ENCODE results near the gene RPS10. TPM values are rescaled to one million over a fixed set of nuclear protein-coding genes. Genes with fewer than 3 reads are reported as not detected.
A peak's percentile ranks its signal among the peaks of the same experiment; 100 is the strongest.

RPS10 gene
- polyA plus RNA-seq, 4 donors = 2,052 to 4,302 (median 2,586) TPM

- 83 to 85% (median 84%) methylated on average over 3 of the region's 3 CpGs for WGBS, 3 donors
- Histone ChIP-seq H3K27ac (ENCODE audit: low read depth in 1 of 3, low read length in 2 of 3) (no peak overlapping the region), H3K27me3 (ENCODE audit: control insufficient read depth in 3 of 3, insufficient read depth in 3 of 3, low read length in 3 of 3) (no peaks in the 10 kb centered on the region), H3K9me3 (ENCODE audit: control insufficient read depth in 2 of 2, insufficient read depth in 1 of 2, low read depth in 1 of 2, low read length in 1 of 2) (no peaks in the 10 kb centered on the region), H3K4me1 (ENCODE audit: control insufficient read depth in 3 of 3, insufficient read depth in 2 of 3, low read depth in 1 of 3, low read length in 2 of 3) (peaks cover 5 to 14% (median 9%) of the 10 kb centered on the region in 3 donors), H3K36me3 (ENCODE audit: control insufficient read depth in 3 of 3, insufficient read depth in 2 of 3, low read depth in 1 of 3, low read length in 3 of 3) (peaks cover 0 to under 1% (median 0%) of the 10 kb centered on the region in 3 donors), H3K4me3 (ENCODE audit: low read depth in 1 of 3, low read length in 3 of 3) (no peak overlapping the region)
- FAIRE-seq (no peak), DNase-seq (no peak)
These were observed 36.8 kb downstream of the RPS10 start for GRCh38 chr6:34389034-34389433.

- DNase-seq (no peak), FAIRE-seq (no peak)
- H3K27ac ChIP-seq (ENCODE audit: low read depth in 1 of 3, low read length in 2 of 3) = no peak overlapping the region
- H3K4me1 ChIP-seq (ENCODE audit: control insufficient read depth in 3 of 3, insufficient read depth in 2 of 3, low read depth in 1 of 3, low read length in 2 of 3) = peaks cover 5 to 11% (median 9%) of the 10 kb centered on the region in 3 donors
- H3K36me3 ChIP-seq (ENCODE audit: control insufficient read depth in 3 of 3, insufficient read depth in 2 of 3, low read depth in 1 of 3, low read length in 3 of 3) = peaks cover 0 to 3% (median 0%) of the 10 kb centered on the region in 3 donors
- H3K4me3 ChIP-seq (ENCODE audit: low read depth in 1 of 3, low read length in 3 of 3) = no peak overlapping the region
- H3K27me3 ChIP-seq (ENCODE audit: control insufficient read depth in 3 of 3, insufficient read depth in 3 of 3, low read length in 3 of 3) = no peaks in the 10 kb centered on the region
- 77 to 88% (median 88%) methylated on average over 3 of the region's 3 CpGs for WGBS, 3 donors
- H3K9me3 ChIP-seq (ENCODE audit: control insufficient read depth in 2 of 2, insufficient read depth in 1 of 2, low read depth in 1 of 2, low read length in 1 of 2) = no peaks in the 10 kb centered on the region
These were observed 37.4 kb downstream of the RPS10 start for GRCh38 chr6:34388421-34388820.

- Histone ChIP-seq H3K27me3 (ENCODE audit: control insufficient read depth in 3 of 3, insufficient read depth in 3 of 3, low read length in 3 of 3) (no peaks in the 10 kb centered on the region), H3K4me3 (ENCODE audit: low read depth in 1 of 3, low read length in 3 of 3) (no peak overlapping the region), H3K36me3 (ENCODE audit: control insufficient read depth in 3 of 3, insufficient read depth in 2 of 3, low read depth in 1 of 3, low read length in 3 of 3) (peaks cover 0 to 3% (median 0%) of the 10 kb centered on the region in 3 donors), H3K9me3 (ENCODE audit: control insufficient read depth in 2 of 2, insufficient read depth in 1 of 2, low read depth in 1 of 2, low read length in 1 of 2) (no peaks in the 10 kb centered on the region), H3K27ac (ENCODE audit: low read depth in 1 of 3, low read length in 2 of 3) (no peak overlapping the region), H3K4me1 (ENCODE audit: control insufficient read depth in 3 of 3, insufficient read depth in 2 of 3, low read depth in 1 of 3, low read length in 2 of 3) (peaks cover 5 to 9% (median 6%) of the 10 kb centered on the region in 3 donors)
- FAIRE-seq (no peak), DNase-seq (peak; percentile 24 to 36)
- WGBS, 3 donors = 74 to 79% (median 75%) methylated on average over 4 of the region's 4 CpGs
These were observed 39.3 kb downstream of the RPS10 start for GRCh38 chr6:34386316-34387137.

- no peak for FAIRE-seq
- no peaks in the 10 kb centered on the region for H3K9me3 ChIP-seq (ENCODE audit: control insufficient read depth in 2 of 2, insufficient read depth in 1 of 2, low read depth in 1 of 2, low read length in 1 of 2)
- no peak overlapping the region for H3K4me3 ChIP-seq (ENCODE audit: low read depth in 1 of 3, low read length in 3 of 3)
- no peaks in the 10 kb centered on the region for H3K27me3 ChIP-seq (ENCODE audit: control insufficient read depth in 3 of 3, insufficient read depth in 3 of 3, low read length in 3 of 3)
- DNase-seq = peak; percentile 28 to 57
- H3K36me3 ChIP-seq (ENCODE audit: control insufficient read depth in 3 of 3, insufficient read depth in 2 of 3, low read depth in 1 of 3, low read length in 3 of 3) = peaks cover 0 to 3% (median 0%) of the 10 kb centered on the region in 3 donors
- peaks cover 5 to 9% (median 6%) of the 10 kb centered on the region in 3 donors for H3K4me1 ChIP-seq (ENCODE audit: control insufficient read depth in 3 of 3, insufficient read depth in 2 of 3, low read depth in 1 of 3, low read length in 2 of 3)
- H3K27ac ChIP-seq (ENCODE audit: low read depth in 1 of 3, low read length in 2 of 3) = no peak overlapping the region
- WGBS, 3 donors = 66 to 87% (median 79%) methylated on average over 3 of the region's 3 CpGs
These were observed 40.1 kb downstream of the RPS10 start for GRCh38 chr6:34385793-34386195.

- Histone ChIP-seq H3K4me1 (ENCODE audit: control insufficient read depth in 3 of 3, insufficient read depth in 2 of 3, low read depth in 1 of 3, low read length in 2 of 3) (peaks cover 5 to 9% (median 6%) of the 10 kb centered on the region in 3 donors), H3K27me3 (ENCODE audit: control insufficient read depth in 3 of 3, insufficient read depth in 3 of 3, low read length in 3 of 3) (no peaks in the 10 kb centered on the region), H3K36me3 (ENCODE audit: control insufficient read depth in 3 of 3, insufficient read depth in 2 of 3, low read depth in 1 of 3, low read length in 3 of 3) (peaks cover 0 to 5% (median 0%) of the 10 kb centered on the region in 3 donors), H3K4me3 (ENCODE audit: low read depth in 1 of 3, low read length in 3 of 3) (no peak overlapping the region), H3K9me3 (ENCODE audit: control insufficient read depth in 2 of 2, insufficient read depth in 1 of 2, low read depth in 1 of 2, low read length in 1 of 2) (no peaks in the 10 kb centered on the region), H3K27ac (ENCODE audit: low read depth in 1 of 3, low read length in 2 of 3) (no peak overlapping the region)
- FAIRE-seq (no peak), DNase-seq (no peak)
- WGBS, 3 donors = 85 to 94% (median 86%) methylated on average over 5 of the region's 5 CpGs
These were observed 41.3 kb downstream of the RPS10 start for GRCh38 chr6:34384321-34385153.

GRCh38 chr6:34383656-34384320, 42.1 kb downstream of the RPS10 start:
- no peak for FAIRE-seq
- 79 to 93% (median 84%) methylated on average over 6 of the region's 6 CpGs for WGBS, 3 donors
- Histone ChIP-seq H3K9me3 (ENCODE audit: control insufficient read depth in 2 of 2, insufficient read depth in 1 of 2, low read depth in 1 of 2, low read length in 1 of 2) (no peaks in the 10 kb centered on the region), H3K4me1 (ENCODE audit: control insufficient read depth in 3 of 3, insufficient read depth in 2 of 3, low read depth in 1 of 3, low read length in 2 of 3) (peaks cover 5 to 9% (median 6%) of the 10 kb centered on the region in 3 donors), H3K36me3 (ENCODE audit: control insufficient read depth in 3 of 3, insufficient read depth in 2 of 3, low read depth in 1 of 3, low read length in 3 of 3) (peaks cover 0 to 6% (median 0%) of the 10 kb centered on the region in 3 donors), H3K27ac (ENCODE audit: low read depth in 1 of 3, low read length in 2 of 3) (peak overlapping the region in 1 of 3 donors; percentile 55), H3K27me3 (ENCODE audit: control insufficient read depth in 3 of 3, insufficient read depth in 3 of 3, low read length in 3 of 3) (no peaks in the 10 kb centered on the region), H3K4me3 (ENCODE audit: low read depth in 1 of 3, low read length in 3 of 3) (no peak overlapping the region)
- DNase-seq = no peak

- peak overlapping the region in 1 of 3 donors; percentile 14 for H3K27ac ChIP-seq (ENCODE audit: low read depth in 1 of 3, low read length in 2 of 3)
- no peak for DNase-seq
These were observed 42.7 kb downstream of the RPS10 start for GRCh38 chr6:34383161-34383631.

GRCh38 chr6:34381081-34381480, 44.8 kb downstream of the RPS10 start:
- no peak for FAIRE-seq
- H3K27ac ChIP-seq (ENCODE audit: low read depth in 1 of 3, low read length in 2 of 3) = no peak overlapping the region
- H3K27me3 ChIP-seq (ENCODE audit: control insufficient read depth in 3 of 3, insufficient read depth in 3 of 3, low read length in 3 of 3) = no peaks in the 10 kb centered on the region
- H3K36me3 ChIP-seq (ENCODE audit: control insufficient read depth in 3 of 3, insufficient read depth in 2 of 3, low read depth in 1 of 3, low read length in 3 of 3) = peaks cover 0 to 9% (median 0%) of the 10 kb centered on the region in 3 donors
- no peak overlapping the region for H3K4me3 ChIP-seq (ENCODE audit: low read depth in 1 of 3, low read length in 3 of 3)
- 91 to 94% (median 93%) methylated on average over 5 of the region's 5 CpGs for WGBS, 3 donors
- DNase-seq = no peak
- H3K4me1 ChIP-seq (ENCODE audit: control insufficient read depth in 3 of 3, insufficient read depth in 2 of 3, low read depth in 1 of 3, low read length in 2 of 3) = peaks cover 2 to 6% (median 5%) of the 10 kb centered on the region in 3 donors
- no peaks in the 10 kb centered on the region for H3K9me3 ChIP-seq (ENCODE audit: control insufficient read depth in 2 of 2, insufficient read depth in 1 of 2, low read depth in 1 of 2, low read length in 1 of 2)

More at GRCh38 chr6:34383161-34383631, 42.7 kb downstream of the RPS10 start:
- H3K4me1 ChIP-seq (ENCODE audit: control insufficient read depth in 3 of 3, insufficient read depth in 2 of 3, low read depth in 1 of 3, low read length in 2 of 3) = peaks cover 5 to 9% (median 6%) of the 10 kb centered on the region in 3 donors
- H3K27me3 ChIP-seq (ENCODE audit: control insufficient read depth in 3 of 3, insufficient read depth in 3 of 3, low read length in 3 of 3) = no peaks in the 10 kb centered on the region
- H3K36me3 ChIP-seq (ENCODE audit: control insufficient read depth in 3 of 3, insufficient read depth in 2 of 3, low read depth in 1 of 3, low read length in 3 of 3) = peaks cover 0 to 9% (median 0%) of the 10 kb centered on the region in 3 donors
- H3K4me3 ChIP-seq (ENCODE audit: low read depth in 1 of 3, low read length in 3 of 3) = no peak overlapping the region
- no peak for FAIRE-seq
- no peaks in the 10 kb centered on the region for H3K9me3 ChIP-seq (ENCODE audit: control insufficient read depth in 2 of 2, insufficient read depth in 1 of 2, low read depth in 1 of 2, low read length in 1 of 2)
- WGBS, 3 donors = 66 to 92% (median 88%) methylated on average over 3 of the region's 3 CpGs
